SK-N-SH (cell line): ENCODE data around the gene CERS6. TPM values are rescaled to one million over a fixed set of nuclear protein-coding genes. Genes with fewer than 3 reads are reported as not detected.

Experiments
- CTCF ChIA-PET: fragments of 300-600, 350-600 bp; formaldehyde crosslinking; extraction: SDS; loops from one replicate; lab custom pipeline; 2021; lab: Yijun Ruan, JAX
- POLR2A ChIA-PET: fragments of 350-600 bp; sonication (Branson Sonifier 250); formaldehyde crosslinking; extraction: SDS; loops from one replicate; lab custom pipeline; 2020; ENCODE audit warnings: antibody characterized with exemption, inconsistent platforms; lab: Yijun Ruan, JAX
- DNase-seq: peaks from one replicate; pipeline ENCODE4 v3.0.0; 2012
- H2AFZ ChIP-seq: fragments of 200-600 bp; sonication (generic); 2 replicates; pipeline ENCODE4 v1.8.1; 2016; ENCODE audit warnings: antibody characterized with exemption, mild to moderate bottlenecking, low read depth
- H3F3A ChIP-seq: fragments of 200-600 bp; sonication (generic); replicated peaks from 2 replicates; pipeline ENCODE3; 2016; ENCODE audit warnings: antibody characterized with exemption, mild to moderate bottlenecking; ENCODE audit not compliant: insufficient read depth
- H3K27ac ChIP-seq, 2 experiments: fragments of 200-500 bp in 1 of 2; fragments of 200-600 bp in 1 of 2; sonication (Bioruptor generic) in 1 of 2; sonication (generic), shearing (Covaris generic) in 1 of 2; 2 replicates each; pipeline versions ENCODE4 v1.5.1 to v1.6.1; 2014 to 2016; ENCODE audit warnings: low read depth in 2 of 2, inconsistent platforms in 1 of 2, low read length in 1 of 2, mild to moderate bottlenecking in 1 of 2, mixed read lengths in 1 of 2
- H3K27me3 ChIP-seq: fragments of 200-600 bp; sonication (generic), shearing (Covaris generic); 2 replicates; pipeline ENCODE4 v1.6.1; 2016; ENCODE audit warnings: mixed run types; ENCODE audit not compliant: insufficient read depth
- H3K36me3 ChIP-seq, 2 experiments: fragments of 200-500 bp in 1 of 2; fragments of 200-600 bp in 1 of 2; sonication (Bioruptor generic) in 1 of 2; sonication (generic) in 1 of 2; replicated peaks in 1 of 2; 2 replicates each; pipeline versions ENCODE3 to v1.5.1; 2014 to 2016; ENCODE audit warnings: low read length in 1 of 2, mild to moderate bottlenecking in 1 of 2; ENCODE audit not compliant: insufficient read depth in 2 of 2, control insufficient read depth in 1 of 2
- H3K4me1 ChIP-seq, 2 experiments: fragments of 200-500 bp in 1 of 2; fragments of 200-600 bp in 1 of 2; sonication (Bioruptor generic) in 1 of 2; sonication (generic), shearing (Covaris generic) in 1 of 2; 2 replicates each; pipeline versions ENCODE4 v1.5.1 to v1.6.1; 2014 to 2016; ENCODE audit warnings: low read depth in 1 of 2, low read length in 1 of 2, mixed run types in 1 of 2; ENCODE audit not compliant: insufficient read depth in 2 of 2, control insufficient read depth in 1 of 2
- H3K4me2 ChIP-seq: fragments of 200-600 bp; sonication (generic), shearing (Covaris generic); 2 replicates; pipeline ENCODE4 v1.6.1; 2017; ENCODE audit warnings: mixed run types
- H3K4me3 ChIP-seq, 2 experiments: fragments of 200-500 bp in 1 of 2; fragments of 200-600 bp in 1 of 2; sonication (Bioruptor generic) in 1 of 2; sonication (generic), shearing (Covaris generic) in 1 of 2; 2 replicates each; pipeline versions ENCODE4 v1.5.1 to v1.8.1; 2014 to 2016; ENCODE audit warnings: low read depth in 2 of 2, inconsistent platforms in 1 of 2, low read length in 1 of 2, mild to moderate bottlenecking in 1 of 2, mixed read lengths in 1 of 2, moderate library complexity in 1 of 2
- H3K79me2 ChIP-seq: fragments of 200-600 bp; sonication (generic); 2 replicates; pipeline ENCODE4 v1.8.1; 2017; ENCODE audit warnings: mild to moderate bottlenecking; ENCODE audit not compliant: insufficient read depth
- H3K9ac ChIP-seq: fragments of 200-600 bp; sonication (generic); 2 replicates; pipeline ENCODE4 v1.6.1; 2017; ENCODE audit warnings: mixed run types
- H3K9me2 ChIP-seq: fragments of 200-600 bp; sonication (generic); 2 replicates; pipeline ENCODE4 v1.6.1; 2017; ENCODE audit warnings: mixed run types
- H3K9me3 ChIP-seq: fragments of 200-600 bp; sonication (generic); 2 replicates; pipeline ENCODE4 v1.6.1; 2017; ENCODE audit warnings: mixed run types, mild to moderate bottlenecking, moderate library complexity
- H4K20me1 ChIP-seq: fragments of 200-600 bp; sonication (generic); 2 replicates; pipeline ENCODE4 v1.6.1; 2017; ENCODE audit warnings: mild to moderate bottlenecking, mixed run types; ENCODE audit not compliant: insufficient read depth
- CHD2 ChIP-seq: fragments of 150-350 bp; IDR thresholded peaks from 2 replicates; pipeline ENCODE4 v1.6.1; 2018; ENCODE audit warnings: low read length; ENCODE audit not compliant: partially characterized antibody
- CTCF ChIP-seq: fragments of 200-600 bp; sonication (generic); IDR thresholded peaks from 2 replicates; pipeline ENCODE4 v1.6.1; 2017; ENCODE audit warnings: antibody characterized with exemption, mild to moderate bottlenecking, moderate library complexity
- EP300 ChIP-seq, 2 experiments: IDR thresholded peaks; 2 replicates each; pipeline versions ENCODE4 v1.4.0 to v1.6.1; 2012; ENCODE audit warnings: borderline replicate concordance in 1 of 2, low read depth in 1 of 2, low read length in 1 of 2
- EZH2phosphoT487 ChIP-seq: fragments of 200-600 bp; sonication (generic); IDR thresholded peaks from 2 replicates; pipeline ENCODE4 v1.6.1; 2017; ENCODE audit warnings: low read depth, mixed run types, mild to moderate bottlenecking, antibody characterized with exemption, moderate library complexity, borderline replicate concordance
- FOSL2 ChIP-seq: IDR thresholded peaks from 2 replicates; pipeline ENCODE4 v1.4.0; 2012; ENCODE audit warnings: low read depth, mild to moderate bottlenecking, moderate library complexity, borderline replicate concordance
- FOXM1 ChIP-seq: IDR thresholded peaks from 2 replicates; pipeline ENCODE4 v1.4.0; 2012; ENCODE audit warnings: low read depth, mild to moderate bottlenecking
- IRF3 ChIP-seq: fragments of 150-350 bp; IDR thresholded peaks from 2 replicates; pipeline ENCODE4 v1.6.1; 2016; ENCODE audit warnings: mild to moderate bottlenecking, low read depth, low read length
- MAX ChIP-seq: IDR thresholded peaks from 2 replicates; pipeline ENCODE4 v1.4.0; 2012; ENCODE audit warnings: low read depth
- MEF2A ChIP-seq: IDR thresholded peaks from 2 replicates; pipeline ENCODE4 v1.4.0; 2012; ENCODE audit warnings: low read depth, borderline replicate concordance
- MXI1 ChIP-seq: IDR thresholded peaks from 2 replicates; pipeline ENCODE4 v1.6.1; 2012; ENCODE audit warnings: mild to moderate bottlenecking, low read depth, low read length, improper control_type of control experiment
- NRF1 ChIP-seq: IDR thresholded peaks from 2 replicates; pipeline ENCODE4 v1.6.1; 2012; ENCODE audit warnings: low read depth, mild to moderate bottlenecking, low read length
- PBX3 ChIP-seq: IDR thresholded peaks from 2 replicates; pipeline ENCODE4; 2012
- REST ChIP-seq: IDR thresholded peaks from 2 replicates; pipeline ENCODE4 v1.6.1; 2012; ENCODE audit warnings: mild to moderate bottlenecking, low read depth, low read length, moderate library complexity
- RFX5 ChIP-seq: IDR thresholded peaks from 2 replicates; pipeline ENCODE4 v1.6.1; 2012; ENCODE audit warnings: mild to moderate bottlenecking, improper control_type of control experiment, low read length
- RXRA ChIP-seq: IDR thresholded peaks from 2 replicates; pipeline ENCODE4 v1.4.0; 2012; ENCODE audit warnings: low read depth, mild to moderate bottlenecking, borderline replicate concordance
- SMC3 ChIP-seq: IDR thresholded peaks from 2 replicates; pipeline ENCODE4 v1.6.1; 2012; ENCODE audit warnings: low read depth, low read length, improper control_type of control experiment
- TCF12 ChIP-seq: IDR thresholded peaks from 2 replicates; pipeline ENCODE4 v1.4.0; 2012
- TEAD4 ChIP-seq: IDR thresholded peaks from 2 replicates; pipeline ENCODE4 v1.4.0; 2012; ENCODE audit warnings: mild to moderate bottlenecking, borderline replicate concordance; ENCODE audit not compliant: insufficient read depth
- YY1 ChIP-seq: IDR thresholded peaks from 2 replicates; pipeline ENCODE4 v1.4.0; 2012; ENCODE audit warnings: low read depth, mild to moderate bottlenecking
- WGBS: methylation state at CpG from one replicate; pipeline ENCODE4 v1.1.6; 2017; ENCODE audit warnings: low lambda C conversion rate; 5-methylcytosine and 5-hydroxymethylcytosine counted together
- polyA plus RNA-seq, 3 experiments: library from polyadenylated mRNA; depleted of rRNA; stranded (reverse); fragments of >200 nt; gene quantifications; 2 replicates each; pipeline ENCODE4 v1.2.3, GENCODE V29; 2012

Gene CERS6
- polyA plus RNA-seq, 1 of the 3 experiments (the other 2 are of a cell fraction) = 1.8 TPM

- Histone ChIP-seq H3K4me1 (peaks cover 0 to 4% of the 10 kb centered on the region in 2 experiments; a peak in 1 of 4 replicates), H3K27ac (no peak overlapping the region), H3K9me3 (no peaks in the 10 kb centered on the region), H3F3A (no peaks in the 10 kb centered on the region), H3K4me3 (no peak overlapping the region), H3K27me3 (no peaks in the 10 kb centered on the region), H2AFZ (no peak overlapping the region), H3K4me2 (no peak overlapping the region), H3K9me2 (no peaks in the 10 kb centered on the region), H4K20me1 (no peaks in the 10 kb centered on the region), H3K36me3 (no peaks in the 10 kb centered on the region), H3K79me2 (no peaks in the 10 kb centered on the region), H3K9ac (no peak overlapping the region)
- 82% methylated on average over 1 of the region's 1 CpG for WGBS
- no peak for DNase-seq
- ChIA-PET CTCF (interaction anchor here (2.1 kb wide), 1 partner anchor 247 kb away, joined by 5 read pairs; no protein-coding TSS in a partner anchor), POLR2A (no interaction called here)
- no peak for TF ChIP-seq MXI1
- TF ChIP-seq PBX3 = no peak
- no peak for TF ChIP-seq IRF3
- TF ChIP-seq NRF1 = no peak
- TF ChIP-seq EZH2phosphoT487 = no peak
- TF ChIP-seq FOSL2 = no peak
- no peak for TF ChIP-seq TEAD4
- no peak for TF ChIP-seq MEF2A
- TF ChIP-seq FOXM1 = no peak
- no peak for TF ChIP-seq YY1
- TF ChIP-seq SMC3 = no peak
- TF ChIP-seq RFX5 = no peak
- TF ChIP-seq RXRA = no peak
- TF ChIP-seq CTCF = no peak
- no peak for TF ChIP-seq EP300 (IDR thresholded peaks at IDR 0.05; ENCODE audit: borderline replicate concordance in 1 of 2, low read depth in 1 of 2, low read length in 1 of 2)
- no peak for TF ChIP-seq TCF12
- TF ChIP-seq REST = no peak
- TF ChIP-seq MAX = no peak
- TF ChIP-seq CHD2 = no peak
Measured at GRCh38 chr2:168593713-168594112, 137.6 kb downstream of the CERS6 start.
